Bronchial epithelial cell (primary cell): ENCODE results near the gene WNT9A. TPM values are rescaled to one million over a fixed set of nuclear protein-coding genes. Genes with fewer than 3 reads are reported as not detected.

Source experiments
- DNase-seq: peaks from one replicate; pipeline ENCODE4 v3.0.0-alpha.2; 2010; ENCODE audit warnings: low read depth
- FAIRE-seq: peaks from 2 replicates; lab custom pipeline; 2011; peaks lifted over from hg19 to GRCh38; lab: Jason Lieb, UNC
- H3K27me3 ChIP-seq: 2 replicates; pipeline ENCODE4 v1.5.1; 2011; ENCODE audit warnings: low read length; ENCODE audit not compliant: control insufficient read depth, insufficient read depth
- H3K36me3 ChIP-seq: 2 replicates; pipeline ENCODE4 v1.5.1; 2011; ENCODE audit warnings: low read length; ENCODE audit not compliant: control insufficient read depth, insufficient read depth
- H3K4me3 ChIP-seq: 2 replicates; pipeline ENCODE4 v1.5.1; 2011; ENCODE audit warnings: mild to moderate bottlenecking, low read depth, low read length, control low read depth
- CTCF ChIP-seq: IDR thresholded peaks from 2 replicates; pipeline ENCODE4 v1.5.1; 2011; ENCODE audit warnings: mild to moderate bottlenecking, moderate library complexity, low read length, control low read depth, inconsistent platforms; ENCODE audit not compliant: insufficient read depth, severe bottlenecking
- total RNA-seq: library from RNA; depleted of rRNA; stranded (reverse); fragments of >200 nt; gene quantifications from 2 replicates; pipeline ENCODE4 v1.2.1, GENCODE V29; 2014

The WNT9A gene
- total RNA-seq, 1 donor from 2014 or later = 4.2 TPM

GRCh38 chr1:227870366-227870765, 77.4 kb downstream of the WNT9A start:
- no peak for TF ChIP-seq CTCF
- H3K36me3 ChIP-seq = no peaks in the 10 kb centered on the region
- DNase-seq = no peak
- no peak overlapping the region for H3K4me3 ChIP-seq
- no peak for FAIRE-seq
- no peaks in the 10 kb centered on the region for H3K27me3 ChIP-seq

GRCh38 chr1:227869851-227870305, 77.9 kb downstream of the WNT9A start:
- Histone ChIP-seq H3K4me3 (no peak overlapping the region), H3K36me3 (no peaks in the 10 kb centered on the region), H3K27me3 (no peaks in the 10 kb centered on the region)
- DNase-seq (no peak), FAIRE-seq (peak; percentile 79)
- no peak for TF ChIP-seq CTCF

GRCh38 chr1:227869279-227869842, 78.4 kb downstream of the WNT9A start:
- DNase-seq = peak; percentile 5
- TF ChIP-seq CTCF = no peak
- FAIRE-seq = no peak

More at GRCh38 chr1:227869279-227869842, 78.4 kb downstream of the WNT9A start:
- H3K36me3 ChIP-seq = no peaks in the 10 kb centered on the region
- H3K27me3 ChIP-seq = no peaks in the 10 kb centered on the region
- no peak overlapping the region for H3K4me3 ChIP-seq

Other genes with a start within 250 kb of the WNT9A start
- gene JMJD4, start 212.6 kb downstream of the WNT9A start, total RNA-seq = 20.9 and 27.9 TPM in 2 replicates
- 55.0 and 59.0 TPM in 2 replicates for gene SNAP47, start 212.5 kb downstream of the WNT9A start, total RNA-seq
- not detected in 2 replicates for gene PRSS38, start 132.3 kb downstream of the WNT9A start, total RNA-seq
- gene WNT3A, start 59.1 kb upstream of the WNT9A start, total RNA-seq = not detected in 2 replicates
- 240 and 297 TPM in 2 replicates for gene ARF1, start 134.8 kb upstream of the WNT9A start, total RNA-seq
- 16.1 and 17.1 TPM in 2 replicates for gene C1orf35, start 155.4 kb upstream of the WNT9A start, total RNA-seq
- 43.2 and 87.7 TPM in 2 replicates for gene MRPL55, start 161.4 kb upstream of the WNT9A start, total RNA-seq
- gene GUK1, start 192.3 kb upstream of the WNT9A start, total RNA-seq = 519 and 695 TPM in 2 replicates
- gene GJC2, start 202.0 kb upstream of the WNT9A start, total RNA-seq = 2.9 and 5.5 TPM in 2 replicates
- 2.0 and 2.6 TPM in 2 replicates for gene IBA57, start 217.9 kb upstream of the WNT9A start, total RNA-seq